ENCODE measurements around the gene PTGER1. TPM values are rescaled to one million over a fixed set of nuclear protein-coding genes. Genes with fewer than 3 reads are reported as not detected.

Gene PTGER1
- total and polyA plus RNA-seq, 9 of the 15 experiments (the other 6 are each of a cell fraction or from before 2014, with no cell fraction given) = 0.06 to 0.36 (median 0.31) TPM; not detected in 5

DNA sequence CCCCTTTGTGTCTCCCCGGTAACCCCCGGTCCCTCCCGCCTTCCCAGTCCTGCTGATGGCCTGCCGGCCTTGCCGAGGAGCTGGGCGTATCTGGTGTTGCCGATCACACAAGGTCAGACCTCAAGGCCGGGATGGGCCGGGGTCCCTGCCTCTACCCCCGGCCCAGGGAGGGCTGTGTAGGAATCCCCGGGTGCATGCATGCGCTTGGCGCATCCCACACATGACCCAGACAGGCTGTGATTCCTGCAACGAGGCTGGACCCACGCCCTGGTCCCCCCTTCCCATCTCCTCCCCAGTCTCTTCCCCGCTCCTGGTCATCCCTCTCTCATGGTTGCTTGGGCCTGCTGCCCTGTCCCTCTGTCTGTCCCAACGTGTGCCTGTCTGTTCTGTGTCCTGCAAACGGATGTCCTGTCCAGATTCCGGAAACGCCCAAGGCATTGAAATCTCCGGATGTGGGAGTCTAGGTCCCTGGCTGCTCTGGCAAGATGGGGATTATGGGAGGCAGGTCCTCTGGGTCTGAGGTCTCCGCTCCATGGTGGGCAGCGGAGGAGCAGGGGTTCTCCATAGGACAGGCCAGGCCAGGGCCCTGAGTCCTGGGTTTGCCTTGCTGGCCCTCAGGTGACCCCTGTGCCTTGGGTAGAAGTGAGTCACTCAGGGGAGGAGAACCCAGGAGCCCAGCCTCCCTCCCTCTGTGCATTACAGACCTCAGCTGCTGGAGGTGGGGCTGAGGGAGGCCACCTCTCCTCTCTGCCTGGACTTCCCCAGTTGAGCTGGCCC, 40.4 kb downstream of the PTGER1 start (continued):
- TF ChIP-seq ZNF175 (CRISPR knock-in tag; IDR thresholded peaks at IDR 0.05; ENCODE audit: low read depth) (0 out of 2 replicates have a peak, but pooled peaks have one; percentile 37), IRF9 (tag; IDR thresholded peaks at IDR 0.05) (no peak), COPS2 (conservative IDR thresholded peaks at IDR 0.05) (no peak), TEAD2 (tag; IDR thresholded peaks at IDR 0.05) (no peak), SMC3 (conservative IDR thresholded peaks at IDR 0.05; ENCODE audit: insufficient read depth, low read depth, low read length) (no peak), PPARD (CRISPR knock-in tag; IDR thresholded peaks at IDR 0.05) (no peak), ASH1L (IDR thresholded peaks at IDR 0.05; ENCODE audit: borderline replicate concordance, low read depth, partially characterized antibody) (no peak), CSDE1 (IDR thresholded peaks at IDR 0.05) (no peak), SUPT5H (IDR thresholded peaks at IDR 0.05) (peak; percentile 43; the same call in 1 of the 2 replicates), ZNF584 (CRISPR knock-in tag; IDR thresholded peaks at IDR 0.05; ENCODE audit: low read depth) (no peak), GTF2E2 (tag; IDR thresholded peaks at IDR 0.05) (no peak), PHB2 (IDR thresholded peaks at IDR 0.05; ENCODE audit: low read depth) (no peak), SP2 (IDR thresholded peaks at IDR 0.05; ENCODE audit: extremely low read depth, low read depth, low read length, poor library complexity, severe bottlenecking) (no peak), HMGN3 (IDR thresholded peaks at IDR 0.05; ENCODE audit: borderline replicate concordance, extremely low read depth, insufficient read length, low read depth, low read length) (no peak), ZNF124 (CRISPR knock-in tag; IDR thresholded peaks at IDR 0.05) (no peak), ZFP36 (IDR thresholded peaks at IDR 0.05; ENCODE audit: low read depth, low read length, partially characterized antibody) (no peak), FOXP1 (CRISPR knock-in tag; IDR thresholded peaks at IDR 0.05) (no peak), ZNF431 (CRISPR knock-in tag; IDR thresholded peaks at IDR 0.05) (no peak; the same call in 1 of the 2 replicates), ZKSCAN8 (CRISPR knock-in tag; IDR thresholded peaks at IDR 0.05) (no peak)
- TF ChIP-seq, protein P1, sequence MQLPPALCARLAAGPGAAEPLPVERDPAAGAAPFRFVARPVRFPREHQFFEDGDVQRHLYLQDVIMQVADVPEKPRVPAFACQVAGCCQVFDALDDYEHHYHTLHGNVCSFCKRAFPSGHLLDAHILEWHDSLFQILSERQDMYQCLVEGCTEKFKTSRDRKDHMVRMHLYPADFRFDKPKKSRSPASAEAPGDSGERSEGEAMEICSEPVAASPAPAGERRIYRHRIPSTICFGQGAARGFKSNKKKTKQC (CRISPR knock-in tag; IDR thresholded peaks at IDR 0.05) = no peak
- TF ChIP-seq, protein P2, sequence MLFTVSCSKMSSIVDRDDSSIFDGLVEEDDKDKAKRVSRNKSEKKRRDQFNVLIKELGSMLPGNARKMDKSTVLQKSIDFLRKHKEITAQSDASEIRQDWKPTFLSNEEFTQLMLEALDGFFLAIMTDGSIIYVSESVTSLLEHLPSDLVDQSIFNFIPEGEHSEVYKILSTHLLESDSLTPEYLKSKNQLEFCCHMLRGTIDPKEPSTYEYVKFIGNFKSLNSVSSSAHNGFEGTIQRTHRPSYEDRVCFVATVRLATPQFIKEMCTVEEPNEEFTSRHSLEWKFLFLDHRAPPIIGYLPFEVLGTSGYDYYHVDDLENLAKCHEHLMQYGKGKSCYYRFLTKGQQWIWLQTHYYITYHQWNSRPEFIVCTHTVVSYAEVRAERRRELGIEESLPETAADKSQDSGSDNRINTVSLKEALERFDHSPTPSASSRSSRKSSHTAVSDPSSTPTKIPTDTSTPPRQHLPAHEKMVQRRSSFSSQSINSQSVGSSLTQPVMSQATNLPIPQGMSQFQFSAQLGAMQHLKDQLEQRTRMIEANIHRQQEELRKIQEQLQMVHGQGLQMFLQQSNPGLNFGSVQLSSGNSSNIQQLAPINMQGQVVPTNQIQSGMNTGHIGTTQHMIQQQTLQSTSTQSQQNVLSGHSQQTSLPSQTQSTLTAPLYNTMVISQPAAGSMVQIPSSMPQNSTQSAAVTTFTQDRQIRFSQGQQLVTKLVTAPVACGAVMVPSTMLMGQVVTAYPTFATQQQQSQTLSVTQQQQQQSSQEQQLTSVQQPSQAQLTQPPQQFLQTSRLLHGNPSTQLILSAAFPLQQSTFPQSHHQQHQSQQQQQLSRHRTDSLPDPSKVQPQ (CRISPR knock-in tag; IDR thresholded peaks at IDR 0.05; ENCODE audit: borderline replicate concordance) = no peak
- TF ChIP-seq, protein P3, sequence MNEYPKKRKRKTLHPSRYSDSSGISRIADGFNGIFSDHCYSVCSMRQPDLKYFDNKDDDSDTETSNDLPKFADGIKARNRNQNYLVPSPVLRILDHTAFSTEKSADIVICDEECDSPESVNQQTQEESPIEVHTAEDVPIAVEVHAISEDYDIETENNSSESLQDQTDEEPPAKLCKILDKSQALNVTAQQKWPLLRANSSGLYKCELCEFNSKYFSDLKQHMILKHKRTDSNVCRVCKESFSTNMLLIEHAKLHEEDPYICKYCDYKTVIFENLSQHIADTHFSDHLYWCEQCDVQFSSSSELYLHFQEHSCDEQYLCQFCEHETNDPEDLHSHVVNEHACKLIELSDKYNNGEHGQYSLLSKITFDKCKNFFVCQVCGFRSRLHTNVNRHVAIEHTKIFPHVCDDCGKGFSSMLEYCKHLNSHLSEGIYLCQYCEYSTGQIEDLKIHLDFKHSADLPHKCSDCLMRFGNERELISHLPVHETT (CRISPR knock-in tag; conservative IDR thresholded peaks at IDR 0.05 in 1 of 2, IDR thresholded peaks at IDR 0.05 in 1 of 2) = no peak
